ENCODE results near the gene PTPRD.

GRCh38 chr9:8728910-8729309 lies 1883.9 kb downstream of the PTPRD start:
- TF ChIP-seq POLR2AphosphoS5 (IDR thresholded peaks at IDR 0.05; ENCODE audit: low read depth, low read length): no peak
- no peak for TF ChIP-seq REST (IDR thresholded peaks at IDR 0.05; ENCODE audit: insufficient read depth in 1 of 2, low read depth in 2 of 2, low read length in 2 of 2)
- no peak for TF ChIP-seq TAF1 (IDR thresholded peaks at IDR 0.05; ENCODE audit: borderline replicate concordance, insufficient read depth, low read length)
- TF ChIP-seq SIN3A (IDR thresholded peaks at IDR 0.05; ENCODE audit: borderline replicate concordance, insufficient read depth, low read length): no peak
- no peak for TF ChIP-seq FOXP2 (optimal IDR thresholded peaks at IDR 0.05; ENCODE audit: borderline replicate concordance, extremely low read depth, extremely low read length, insufficient read depth)

Measured in PFSK-1 (cell line).